Keratinocyte (primary cell): ENCODE data around the gene HS3ST3A1. TPM values are rescaled to one million over a fixed set of nuclear protein-coding genes. Genes with fewer than 3 reads are reported as not detected.
A peak's percentile ranks its signal among the peaks of the same experiment; 100 is the strongest.

Source experiments
- DNase-seq: peaks from one replicate; pipeline ENCODE4 v3.0.0-alpha.2; 2011; ENCODE audit warnings: low read depth, missing footprints, low spot score
- FAIRE-seq: peaks from 2 replicates; lab custom pipeline; 2011; peaks lifted over from hg19 to GRCh38; lab: Jason Lieb, UNC
- H2AFZ ChIP-seq: 2 replicates; pipeline ENCODE4 v1.6.0; 2012; ENCODE audit warnings: low read length, control low read depth, inconsistent platforms; ENCODE audit not compliant: control insufficient read depth
- H3K27ac ChIP-seq: 2 replicates; pipeline ENCODE4 v1.5.1; 2011; ENCODE audit warnings: low read length; ENCODE audit not compliant: control insufficient read depth, insufficient read depth
- H3K27me3 ChIP-seq: 3 replicates; pipeline ENCODE4 v1.6.0; 2011; ENCODE audit warnings: low read length; ENCODE audit not compliant: control insufficient read depth, insufficient read depth; ENCODE audit errors: extremely low read depth
- H3K36me3 ChIP-seq, 2 experiments: 2 replicates in 1 of 2; 3 replicates in 1 of 2; pipeline ENCODE4 v1.5.1; 2011; ENCODE audit warnings: low read length in 2 of 2, mild to moderate bottlenecking in 1 of 2; ENCODE audit not compliant: control insufficient read depth in 2 of 2, insufficient read depth in 2 of 2; ENCODE audit errors: extremely low read depth in 1 of 2
- H3K4me1 ChIP-seq: 3 replicates; pipeline ENCODE4 v1.5.1; 2011; ENCODE audit warnings: low read length; ENCODE audit not compliant: control insufficient read depth, insufficient read depth; ENCODE audit errors: extremely low read depth
- H3K4me2 ChIP-seq: 3 replicates; pipeline ENCODE4 v1.6.0; 2011; ENCODE audit warnings: low read depth, low read length; ENCODE audit not compliant: control insufficient read depth, insufficient read depth; ENCODE audit errors: extremely low read depth
- H3K4me3 ChIP-seq, 3 experiments: fragments of 200-600 bp in 1 of 3; sonication (generic) in 1 of 3; 2 replicates in 2 of 3; 3 replicates in 1 of 3; pipeline ENCODE4 v1.5.1; 2011 to 2016; ENCODE audit warnings: low read length in 3 of 3, mild to moderate bottlenecking in 3 of 3, control low read depth in 2 of 3, inconsistent platforms in 1 of 3, low read depth in 1 of 3, mixed read lengths in 1 of 3, mixed run types in 1 of 3, moderate library complexity in 1 of 3; ENCODE audit not compliant: control insufficient read depth in 2 of 3, insufficient read depth in 2 of 3; ENCODE audit errors: extremely low read depth in 1 of 3
- H3K79me2 ChIP-seq: 2 replicates; pipeline ENCODE4 v1.6.0; 2012; ENCODE audit warnings: low read length; ENCODE audit not compliant: control insufficient read depth, insufficient read depth
- H3K9ac ChIP-seq: 3 replicates; pipeline ENCODE4 v1.6.0; 2011; ENCODE audit warnings: low read length; ENCODE audit not compliant: control insufficient read depth, insufficient read depth; ENCODE audit errors: extremely low read depth
- H3K9me1 ChIP-seq: 3 replicates; pipeline ENCODE4 v1.6.0; 2011; ENCODE audit warnings: low read length; ENCODE audit not compliant: control insufficient read depth, insufficient read depth; ENCODE audit errors: extremely low read depth
- H3K9me3 ChIP-seq: 2 replicates; pipeline ENCODE4 v1.5.1; 2012; ENCODE audit warnings: low read depth, low read length; ENCODE audit not compliant: control insufficient read depth
- H4K20me1 ChIP-seq: 3 replicates; pipeline ENCODE4 v1.6.0; 2011; ENCODE audit warnings: low read length; ENCODE audit not compliant: control insufficient read depth, insufficient read depth; ENCODE audit errors: extremely low read depth
- CTCF ChIP-seq, 3 experiments: IDR thresholded peaks in 1 of 3; conservative IDR thresholded peaks in 1 of 3; optimal IDR thresholded peaks in 1 of 3; 2 replicates in 2 of 3; 3 replicates in 1 of 3; pipeline versions ENCODE3 to v1.5.1; 2011; ENCODE audit warnings: low read length in 3 of 3, mild to moderate bottlenecking in 3 of 3, moderate library complexity in 2 of 3, control low read depth in 1 of 3, inconsistent platforms in 1 of 3; ENCODE audit not compliant: insufficient read depth in 2 of 3; ENCODE audit errors: extremely low read depth in 1 of 3
- EZH2 ChIP-seq: IDR thresholded peaks from one replicate; pipeline ENCODE4 v1.6.1; 2012; ENCODE audit warnings: inconsistent platforms, mild to moderate bottlenecking, low read length, moderate library complexity
- dilution Hi-C: fragments of 300-500 bp; cut with MboI; formaldehyde crosslinking; loops from one replicate; pipeline ENCODE4 v1.7.0; 2020; ENCODE audit warnings: low sequenced_read_pairs; ENCODE audit not compliant: extremely low pct_ligation_motif_present
- polyA plus RNA-seq, 5 experiments: library from polyadenylated mRNA; depleted of rRNA in 3 of 5; stranded (reverse) in 3 of 5; stranded (forward) in 1 of 5; unstranded in 1 of 5; fragments of >200 nt; gene quantifications; 1 replicate in 1 of 5; 2 replicates in 3 of 5; 3 replicates in 1 of 5; pipeline versions ENCODE4 v1.2.1 to v1.2.3, GENCODE V29; 2011 to 2012; ENCODE audit warnings: missing spikeins in 2 of 5, low read depth in 1 of 5, low replicate concordance in 1 of 5

HS3ST3A1 gene
- polyA plus RNA-seq, 1 donor (not counting 4 experiments of a cell fraction or from before 2014, with no cell fraction given) = 0.04 TPM

GRCh38 chr17:13647543-13648021 is 45.9 kb upstream of the HS3ST3A1 start:
- Histone ChIP-seq H3K4me1 (no peaks in the 10 kb centered on the region), H3K4me3 (no peak overlapping the region), H3K27me3 (no peaks in the 10 kb centered on the region), H2AFZ (no peak overlapping the region), H3K9ac (no peak overlapping the region), H3K36me3 (no peaks in the 10 kb centered on the region), H3K9me3 (no peaks in the 10 kb centered on the region), H3K79me2 (no peaks in the 10 kb centered on the region), H3K9me1 (no peaks in the 10 kb centered on the region), H3K4me2 (no peak overlapping the region), H3K27ac (no peak overlapping the region), H4K20me1 (no peaks in the 10 kb centered on the region)
- dilution Hi-C loops = no loop called here
- TF ChIP-seq EZH2 (no peak), CTCF (optimal IDR thresholded peaks at IDR 0.05 in 1 of 3, IDR thresholded peaks at IDR 0.05 in 1 of 3, conservative IDR thresholded peaks at IDR 0.05 in 1 of 3; ENCODE audit: extremely low read depth in 1 of 3, insufficient read depth in 2 of 3, low read length in 3 of 3) (peak in 1 of 3 experiments; percentile 30)
- no peak for DNase-seq
- FAIRE-seq = no peak

- H3K4me3 ChIP-seq = no peak overlapping the region
- H3K4me2 ChIP-seq = no peak overlapping the region
- no peak overlapping the region for H3K27ac ChIP-seq
- no peaks in the 10 kb centered on the region for H3K9me3 ChIP-seq
- H3K9ac ChIP-seq = no peak overlapping the region
- H3K79me2 ChIP-seq = no peaks in the 10 kb centered on the region
- no peaks in the 10 kb centered on the region for H4K20me1 ChIP-seq
- no peak for TF ChIP-seq CTCF (optimal IDR thresholded peaks at IDR 0.05 in 1 of 3, IDR thresholded peaks at IDR 0.05 in 1 of 3, conservative IDR thresholded peaks at IDR 0.05 in 1 of 3; ENCODE audit: extremely low read depth in 1 of 3, insufficient read depth in 2 of 3, low read length in 3 of 3)
- TF ChIP-seq EZH2 = no peak
- H2AFZ ChIP-seq = no peak overlapping the region
- H3K36me3 ChIP-seq = no peaks in the 10 kb centered on the region
- no peaks in the 10 kb centered on the region for H3K27me3 ChIP-seq
- no peaks in the 10 kb centered on the region for H3K9me1 ChIP-seq
- H3K4me1 ChIP-seq = no peaks in the 10 kb centered on the region
- no peak for FAIRE-seq
- DNase-seq = no peak
- dilution Hi-C loops = no loop called here
Observed at GRCh38 chr17:13646969-13647542, 45.3 kb upstream of the HS3ST3A1 start.
